Stimulated activated naive B cell treated with anti-CD40 and anti-IgM and Interleukin-4, amounts not matched to agents 10 μg/mL and 1 μg/mL and 100 μg/mL, for 72 hours (primary cell): Measurements from ENCODE around the gene FNBP1L.

Source experiments
- ATAC-seq, 2 donors: fragments of 150-1000 bp; cut with Tn5 transposase; replicated peaks; 2 replicates each; pipeline ENCODE4 v1.10.0; 2021; ENCODE audit warnings: moderate library complexity in 1 of 2
- DNase-seq: peaks from one replicate; pipeline ENCODE4 v3.0.0; 2021
- H3K27ac Mint-ChIP-seq: one replicate; pipeline ENCODE4 v1.8.0; 2022; ENCODE audit warnings: mild to moderate bottlenecking, mixed read lengths
- H3K27me3 Mint-ChIP-seq, 2 donors: one replicate each; pipeline ENCODE4 v1.8.0; 2022; ENCODE audit warnings: mixed read lengths in 2 of 2
- H3K36me3 Mint-ChIP-seq, 2 donors: one replicate each; pipeline ENCODE4 v1.8.0; 2022; ENCODE audit warnings: mixed read lengths in 2 of 2, mild to moderate bottlenecking in 1 of 2
- H3K4me1 Mint-ChIP-seq, 2 donors: one replicate each; pipeline ENCODE4 v1.8.0; 2022; ENCODE audit warnings: mixed read lengths in 2 of 2, mild to moderate bottlenecking in 1 of 2
- H3K4me3 Mint-ChIP-seq, 2 donors: one replicate each; pipeline ENCODE4 v1.8.0; 2022; ENCODE audit warnings: mild to moderate bottlenecking in 2 of 2, mixed read lengths in 2 of 2, moderate library complexity in 1 of 2
- H3K9me3 Mint-ChIP-seq, 2 donors: one replicate each; pipeline ENCODE4 v1.8.0; 2022; ENCODE audit warnings: mixed read lengths in 2 of 2, mild to moderate bottlenecking in 1 of 2

The FNBP1L gene

GRCh38 chr1:93447481-93448291 is at the start of gene FNBP1L:
Gene FNBP1L, plus strand, starts transcription at chr1:93448118. Its CDS starts 164 bp downstream, at chr1:93448282.
- Mint-ChIP-seq H3K27ac (peak within 1 kb of the TSS; percentile 95), H3K27me3 (peaks cover 4 to 18% of the 10 kb centered on the region in 2 donors), H3K9me3 (no peaks in the 10 kb centered on the region), H3K4me3 (peak within 1 kb of the TSS; percentile 85 to 98), H3K36me3 (peaks cover 0 to 3% of the 10 kb centered on the region in 2 donors), H3K4me1 (peaks cover 9 to 28% of the 10 kb centered on the region in 2 donors)
- ATAC-seq = peak; percentile 86 to 91
- DNase-seq = peak; percentile 37

- Mint-ChIP-seq H3K4me3 (no peak overlapping the region), H3K27ac (no peak overlapping the region), H3K27me3 (peaks cover 0 to under 1% of the 10 kb centered on the region in 2 donors), H3K36me3 (no peaks in the 10 kb centered on the region), H3K9me3 (no peaks in the 10 kb centered on the region), H3K4me1 (peaks cover 0 to 5% of the 10 kb centered on the region in 2 donors)
- DNase-seq (no peak), ATAC-seq (no peak)
Measured at GRCh38 chr1:93399781-93400180, 48.1 kb upstream of the FNBP1L start.

DNA sequence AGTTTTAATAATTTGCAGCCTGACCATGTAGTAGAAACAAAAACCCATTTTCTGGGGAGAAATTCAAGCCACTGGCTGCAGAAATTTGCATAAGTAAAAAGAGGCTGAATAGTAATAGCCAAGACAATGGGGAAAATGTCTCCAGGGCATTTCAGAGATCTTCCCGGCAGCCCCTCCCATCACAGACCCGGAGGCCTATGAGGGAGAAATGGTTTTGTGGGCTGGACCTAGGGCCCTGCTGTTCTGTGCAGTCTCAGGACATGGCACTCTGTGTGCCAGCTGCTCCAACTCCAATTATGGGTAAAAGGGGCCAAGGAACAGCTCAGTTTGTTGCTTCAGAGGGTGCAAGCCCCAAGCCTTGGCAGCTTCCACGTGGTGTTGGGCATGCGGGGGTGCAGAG is 39.7 kb upstream of the FNBP1L start:
- Mint-ChIP-seq H3K27ac (no peak overlapping the region), H3K36me3 (peaks cover 4 to 11% of the 10 kb centered on the region in 2 donors), H3K4me3 (no peak overlapping the region)

DNA sequence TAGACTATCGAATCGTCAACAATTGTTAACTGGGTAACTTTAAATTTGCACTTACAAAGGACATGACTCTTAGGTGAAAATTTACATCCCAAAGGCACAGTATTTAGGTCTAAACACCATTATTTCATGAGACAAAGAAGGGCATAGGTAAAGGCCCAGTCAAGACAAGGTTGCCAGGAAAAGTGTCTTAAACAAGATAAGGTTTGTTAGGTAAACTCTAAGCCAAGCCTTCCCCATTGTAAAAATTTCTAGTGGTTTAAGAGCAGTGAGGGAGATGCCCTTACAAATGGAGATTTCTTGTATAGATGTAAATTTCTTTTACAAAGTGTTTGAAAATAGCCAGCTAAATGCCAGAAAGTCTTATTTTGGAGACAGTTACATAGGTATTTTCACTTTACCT is 36.9 kb upstream of the FNBP1L start:
- peaks cover 15 to 27% of the 10 kb centered on the region in 2 donors for H3K4me1 Mint-ChIP-seq
- peaks cover 4 to 11% of the 10 kb centered on the region in 2 donors for H3K36me3 Mint-ChIP-seq
- peaks cover 4 to 7% of the 10 kb centered on the region in 2 donors for H3K9me3 Mint-ChIP-seq
- ATAC-seq (no peak), DNase-seq (no peak)
- no peak overlapping the region for H3K27ac Mint-ChIP-seq
- H3K4me3 Mint-ChIP-seq = no peak overlapping the region
- peaks cover 0 to 4% of the 10 kb centered on the region in 2 donors for H3K27me3 Mint-ChIP-seq

More for the DNA sequence above, 39.7 kb upstream of the FNBP1L start:
- Mint-ChIP-seq H3K4me1 (peaks cover 0 to under 1% of the 10 kb centered on the region in 2 donors), H3K27me3 (peaks cover 0 to 14% of the 10 kb centered on the region in 2 donors), H3K9me3 (peaks cover 4 to 9% of the 10 kb centered on the region in 2 donors)
- ATAC-seq = no peak
- no peak for DNase-seq

- Mint-ChIP-seq H3K9me3 (no peaks in the 10 kb centered on the region), H3K36me3 (no peaks in the 10 kb centered on the region), H3K27ac (peak overlapping the region; percentile 38), H3K27me3 (no peaks in the 10 kb centered on the region), H3K4me1 (peaks cover 20 to 35% of the 10 kb centered on the region in 2 donors), H3K4me3 (peak overlapping the region; percentile 51 to 63)
- peak; percentile 41 to 55 for ATAC-seq
- DNase-seq = no peak
Measured at GRCh38 chr1:93414749-93415148, 33.2 kb upstream of the FNBP1L start.

DNA sequence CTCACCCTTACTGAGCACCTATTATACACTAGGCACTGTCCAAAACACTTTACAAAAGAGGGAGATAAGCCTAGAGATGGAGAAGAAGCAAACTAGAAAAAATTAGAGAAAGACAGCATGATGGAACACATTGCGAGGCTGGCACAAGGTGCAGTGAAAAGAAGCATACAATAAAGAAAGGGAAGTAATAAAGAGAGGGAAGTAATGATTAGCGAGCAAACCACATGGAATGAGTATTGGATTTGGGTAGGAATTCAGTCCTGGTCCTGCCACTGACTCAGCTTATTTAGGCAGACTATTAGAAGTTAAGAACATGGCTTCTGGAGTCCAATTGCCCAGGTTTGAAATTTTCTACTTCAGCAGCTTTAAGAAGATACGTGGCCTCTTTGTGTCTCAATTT is 32.6 kb upstream of the FNBP1L start:
- no peaks in the 10 kb centered on the region for H3K9me3 Mint-ChIP-seq
- ATAC-seq = no peak
- H3K27me3 Mint-ChIP-seq = no peaks in the 10 kb centered on the region
- H3K4me3 Mint-ChIP-seq = peak overlapping the region; percentile 33 to 49
- no peaks in the 10 kb centered on the region for H3K36me3 Mint-ChIP-seq
- no peak for DNase-seq
- H3K4me1 Mint-ChIP-seq = peaks cover 20 to 35% of the 10 kb centered on the region in 2 donors
- peak overlapping the region; percentile 3 for H3K27ac Mint-ChIP-seq

DNA sequence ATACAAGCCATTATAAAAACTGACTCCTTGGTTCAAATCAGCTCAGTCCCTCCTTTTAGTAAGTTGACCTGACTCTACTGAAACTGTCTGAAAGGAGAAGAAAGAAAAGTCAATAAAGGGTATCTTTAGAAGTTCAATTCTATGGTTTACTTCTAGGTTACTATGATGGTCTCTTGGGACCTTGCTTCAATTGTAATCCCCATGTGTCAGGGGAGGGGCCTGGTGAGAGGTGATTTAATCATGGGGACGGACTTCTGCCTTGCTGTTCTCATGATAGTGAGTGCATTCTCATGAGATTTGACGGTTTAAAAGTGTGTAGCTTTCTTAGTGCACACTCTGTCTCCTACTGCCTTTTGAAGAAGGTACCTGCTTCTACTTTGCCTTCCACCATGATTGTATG is 31.7 kb upstream of the FNBP1L start:
- Mint-ChIP-seq H3K36me3 (no peaks in the 10 kb centered on the region), H3K4me1 (peaks cover 20 to 35% of the 10 kb centered on the region in 2 donors), H3K27me3 (no peaks in the 10 kb centered on the region), H3K27ac (peak overlapping the region; percentile 28), H3K9me3 (no peaks in the 10 kb centered on the region), H3K4me3 (peak overlapping the region; percentile 23 to 58)
- DNase-seq (peak; percentile 51), ATAC-seq (peak; percentile 95 to 96)

GRCh38 chr1:93419344-93419743 is 28.6 kb upstream of the FNBP1L start:
- no peak for ATAC-seq
- Mint-ChIP-seq H3K27ac (no peak overlapping the region), H3K9me3 (no peaks in the 10 kb centered on the region), H3K4me3 (no peak overlapping the region), H3K4me1 (peaks cover 14 to 24% of the 10 kb centered on the region in 2 donors), H3K36me3 (no peaks in the 10 kb centered on the region), H3K27me3 (no peaks in the 10 kb centered on the region)
- DNase-seq = no peak

DNA sequence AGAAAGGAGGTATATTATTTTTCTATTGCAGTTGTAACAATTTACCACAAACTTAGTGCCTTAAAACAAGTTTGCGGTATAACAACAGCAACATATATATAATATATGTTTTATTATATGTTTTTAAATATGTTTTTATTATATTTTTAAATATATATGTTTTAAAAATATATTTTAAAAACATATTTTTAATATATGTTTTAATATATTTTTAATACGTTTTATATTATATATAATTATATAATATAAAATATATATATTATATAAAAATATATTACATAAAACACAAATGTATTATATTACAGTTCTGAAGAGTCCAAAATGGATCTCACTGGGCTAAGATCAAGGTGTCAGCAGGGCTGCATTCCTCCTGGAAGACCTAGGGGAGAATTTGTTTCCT is 27.5 kb upstream of the FNBP1L start:
- Mint-ChIP-seq H3K27me3 (no peaks in the 10 kb centered on the region), H3K27ac (no peak overlapping the region), H3K4me1 (peaks cover 8 to 14% of the 10 kb centered on the region in 2 donors), H3K9me3 (no peaks in the 10 kb centered on the region), H3K36me3 (no peaks in the 10 kb centered on the region), H3K4me3 (no peak overlapping the region)
- DNase-seq (no peak), ATAC-seq (no peak)

GRCh38 chr1:93426181-93426580 is 21.7 kb upstream of the FNBP1L start:
- H3K9me3 Mint-ChIP-seq = peaks cover 2 to 3% of the 10 kb centered on the region in 2 donors
- no peak overlapping the region for H3K4me3 Mint-ChIP-seq
- DNase-seq (no peak), ATAC-seq (no peak)
- peaks cover 0 to 5% of the 10 kb centered on the region in 2 donors for H3K27me3 Mint-ChIP-seq
- H3K36me3 Mint-ChIP-seq = peaks cover 2 to 3% of the 10 kb centered on the region in 2 donors
- no peaks in the 10 kb centered on the region for H3K4me1 Mint-ChIP-seq
- no peak overlapping the region for H3K27ac Mint-ChIP-seq

DNA sequence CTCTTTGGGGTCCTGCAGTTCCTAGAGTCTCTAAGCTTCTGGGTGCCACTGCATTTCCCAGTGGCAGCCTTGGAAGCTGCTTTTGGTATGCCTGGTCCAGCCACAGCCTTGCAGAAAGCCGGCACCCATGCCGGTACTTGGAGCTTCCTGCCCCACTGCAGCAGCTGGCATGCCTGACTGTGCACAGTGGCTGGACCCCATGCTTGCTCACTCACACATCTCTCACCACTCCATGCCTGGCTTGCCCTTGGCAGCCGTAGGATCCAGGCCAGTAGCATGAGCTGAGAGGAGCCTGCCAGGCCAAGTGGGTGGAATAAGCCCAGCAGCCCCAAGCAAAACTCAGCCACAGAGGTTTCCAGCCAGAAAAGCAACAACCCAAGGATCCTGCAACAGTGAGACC is 20.3 kb upstream of the FNBP1L start:
- Mint-ChIP-seq H3K4me1 (no peaks in the 10 kb centered on the region), H3K36me3 (peaks cover 2 to 3% of the 10 kb centered on the region in 2 donors), H3K9me3 (peaks cover 2 to 3% of the 10 kb centered on the region in 2 donors), H3K27ac (no peak overlapping the region), H3K4me3 (no peak overlapping the region), H3K27me3 (peaks cover 0 to 5% of the 10 kb centered on the region in 2 donors)
- DNase-seq = no peak
- ATAC-seq = no peak

GRCh38 chr1:93433407-93433961 is 14.4 kb upstream of the FNBP1L start:
- H3K27ac Mint-ChIP-seq = no peak overlapping the region

GRCh38 chr1:93434088-93434487 is 13.8 kb upstream of the FNBP1L start:
- no peak overlapping the region for H3K27ac Mint-ChIP-seq
- H3K36me3 Mint-ChIP-seq = no peaks in the 10 kb centered on the region
- H3K4me1 Mint-ChIP-seq = no peaks in the 10 kb centered on the region
- no peaks in the 10 kb centered on the region for H3K9me3 Mint-ChIP-seq
- no peak overlapping the region for H3K4me3 Mint-ChIP-seq
- H3K27me3 Mint-ChIP-seq = no peaks in the 10 kb centered on the region
- ATAC-seq (no peak), DNase-seq (no peak)

More at GRCh38 chr1:93433407-93433961, 14.4 kb upstream of the FNBP1L start:
- H3K4me3 Mint-ChIP-seq = no peak overlapping the region
- no peaks in the 10 kb centered on the region for H3K36me3 Mint-ChIP-seq
- DNase-seq (no peak), ATAC-seq (peak; percentile 38 to 64)
- H3K27me3 Mint-ChIP-seq = no peaks in the 10 kb centered on the region
- no peaks in the 10 kb centered on the region for H3K4me1 Mint-ChIP-seq
- H3K9me3 Mint-ChIP-seq = no peaks in the 10 kb centered on the region

DNA sequence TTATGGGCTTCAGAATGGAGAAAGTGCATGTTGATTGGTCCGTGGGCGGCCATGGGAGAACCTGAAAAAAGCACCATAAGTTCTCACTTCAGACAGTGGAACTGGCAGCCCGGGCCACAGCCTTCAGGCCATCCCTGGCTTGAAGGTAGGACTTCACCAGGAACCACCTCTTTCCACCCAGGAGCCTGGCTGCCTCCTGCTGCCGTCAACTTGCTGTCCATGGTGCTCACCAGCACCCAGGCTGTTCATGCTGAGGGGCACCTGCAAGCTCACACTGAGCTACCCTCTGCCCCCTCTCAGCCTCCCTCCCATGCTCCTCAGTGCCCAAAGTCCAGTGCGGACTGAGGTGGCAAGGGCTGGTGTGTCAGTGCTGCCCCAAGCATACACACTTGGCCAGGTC is 12.9 kb upstream of the FNBP1L start:
- no peaks in the 10 kb centered on the region for H3K27me3 Mint-ChIP-seq
- no peaks in the 10 kb centered on the region for H3K36me3 Mint-ChIP-seq
- H3K9me3 Mint-ChIP-seq = no peaks in the 10 kb centered on the region
- H3K4me1 Mint-ChIP-seq = no peaks in the 10 kb centered on the region
- ATAC-seq (no peak), DNase-seq (no peak)
- no peak overlapping the region for H3K4me3 Mint-ChIP-seq
- H3K27ac Mint-ChIP-seq = no peak overlapping the region

DNA sequence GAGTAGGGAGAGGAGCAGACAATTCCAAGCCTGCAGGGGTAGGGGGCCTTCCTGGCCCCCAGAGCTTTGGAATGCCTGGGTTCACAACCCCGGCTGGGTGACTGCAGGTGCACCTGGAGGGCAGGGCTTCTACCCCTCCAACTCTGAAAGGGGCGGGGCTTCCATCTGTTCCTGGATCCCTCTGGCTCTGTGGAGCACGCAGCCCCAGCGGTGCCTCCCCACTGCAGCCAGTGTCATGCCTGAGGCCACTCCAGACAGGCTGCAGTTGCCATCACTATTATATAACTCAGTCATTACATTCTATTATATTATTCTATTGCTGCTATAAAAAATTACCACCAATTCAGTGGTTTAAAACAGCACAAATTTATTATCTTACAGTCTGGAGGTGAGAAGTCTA is 12.5 kb upstream of the FNBP1L start:
- no peaks in the 10 kb centered on the region for H3K27me3 Mint-ChIP-seq
- no peak for ATAC-seq
- H3K36me3 Mint-ChIP-seq = no peaks in the 10 kb centered on the region

More for the DNA sequence above, 12.5 kb upstream of the FNBP1L start:
- Mint-ChIP-seq H3K4me3 (no peak overlapping the region), H3K27ac (no peak overlapping the region), H3K9me3 (no peaks in the 10 kb centered on the region), H3K4me1 (no peaks in the 10 kb centered on the region)
- no peak for DNase-seq
